Measurements from ENCODE around the gene CAMSAP2.

The CAMSAP2 gene

DNA sequence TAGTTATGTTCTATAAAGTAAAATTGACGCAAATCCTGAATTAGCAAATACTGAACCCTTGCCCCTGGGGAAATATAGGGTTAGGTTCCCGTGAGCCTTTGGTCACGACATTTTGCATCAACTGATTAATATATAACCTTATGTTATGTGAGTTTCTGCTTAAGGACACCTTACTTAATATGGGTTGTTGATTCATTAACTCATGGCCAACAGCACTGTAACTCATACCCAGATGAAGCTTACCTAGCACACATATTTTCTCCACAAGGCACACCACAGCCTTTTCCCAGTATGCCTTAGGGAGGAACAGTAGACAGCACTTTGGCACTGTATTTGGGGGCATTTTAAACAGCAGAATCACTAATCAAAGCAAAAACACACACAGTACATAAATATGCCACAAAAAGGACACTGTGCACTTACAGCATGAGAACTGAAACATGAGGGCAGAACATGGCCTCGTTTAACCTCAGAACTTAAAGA, 171.1 kb downstream of the CAMSAP2 start:
- DNase-seq (ENCODE audit: low read depth): no peak
- no peak overlapping the region for H3K4me3 ChIP-seq (ENCODE audit: low read depth, low read length)
- TF ChIP-seq, protein P1, sequence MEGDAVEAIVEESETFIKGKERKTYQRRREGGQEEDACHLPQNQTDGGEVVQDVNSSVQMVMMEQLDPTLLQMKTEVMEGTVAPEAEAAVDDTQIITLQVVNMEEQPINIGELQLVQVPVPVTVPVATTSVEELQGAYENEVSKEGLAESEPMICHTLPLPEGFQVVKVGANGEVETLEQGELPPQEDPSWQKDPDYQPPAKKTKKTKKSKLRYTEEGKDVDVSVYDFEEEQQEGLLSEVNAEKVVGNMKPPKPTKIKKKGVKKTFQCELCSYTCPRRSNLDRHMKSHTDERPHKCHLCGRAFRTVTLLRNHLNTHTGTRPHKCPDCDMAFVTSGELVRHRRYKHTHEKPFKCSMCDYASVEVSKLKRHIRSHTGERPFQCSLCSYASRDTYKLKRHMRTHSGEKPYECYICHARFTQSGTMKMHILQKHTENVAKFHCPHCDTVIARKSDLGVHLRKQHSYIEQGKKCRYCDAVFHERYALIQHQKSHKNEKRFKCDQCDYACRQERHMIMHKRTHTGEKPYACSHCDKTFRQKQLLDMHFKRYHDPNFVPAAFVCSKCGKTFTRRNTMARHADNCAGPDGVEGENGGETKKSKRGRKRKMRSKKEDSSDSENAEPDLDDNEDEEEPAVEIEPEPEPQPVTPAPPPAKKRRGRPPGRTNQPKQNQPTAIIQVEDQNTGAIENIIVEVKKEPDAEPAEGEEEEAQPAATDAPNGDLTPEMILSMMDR (IDR thresholded peaks at IDR 0.05; ENCODE audit: control insufficient read depth, extremely low read depth, insufficient read depth): no peak

Measured in LNCaP clone FGC (cell line).